Kidney (tissue), 14 donors: Measurements from ENCODE around the gene N4BP3. TPM values are rescaled to one million over a fixed set of nuclear protein-coding genes. Genes with fewer than 3 reads are reported as not detected.
A peak's percentile ranks its signal among the peaks of the same experiment; 100 is the strongest.

Experiments
- DNase-seq, 5 donors: peaks; one replicate each; pipeline ENCODE4 v3.0.0-alpha.2; 2013 to 2020
- FAIRE-seq: peaks from 2 replicates; lab custom pipeline; 2012; peaks lifted over from hg19 to GRCh38; lab: Jason Lieb, UNC
- H3K27ac ChIP-seq, 2 donors: one replicate each; pipeline ENCODE4 v1.7.0; 2013; ENCODE audit warnings: low read depth in 2 of 2, low read length in 2 of 2, inconsistent platforms in 1 of 2
- H3K27me3 ChIP-seq: one replicate; pipeline ENCODE4 v1.7.1; 2013; ENCODE audit warnings: low read length, inconsistent platforms; ENCODE audit not compliant: control insufficient read depth, insufficient read depth
- H3K36me3 ChIP-seq, 3 donors: one replicate each; pipeline versions ENCODE4 v1.7.0 to v1.7.1; 2013; ENCODE audit warnings: low read length in 3 of 3, control low read depth in 1 of 3, inconsistent platforms in 1 of 3; ENCODE audit not compliant: insufficient read depth in 3 of 3, control insufficient read depth in 2 of 3
- H3K4me1 ChIP-seq, 3 donors: one replicate each; pipeline versions ENCODE4 v1.7.0 to v1.7.1; 2013; ENCODE audit warnings: low read length in 3 of 3, inconsistent platforms in 1 of 3, low read depth in 1 of 3; ENCODE audit not compliant: control insufficient read depth in 2 of 3, insufficient read depth in 2 of 3
- H3K4me3 ChIP-seq, 3 donors: one replicate each; pipeline versions ENCODE4 v1.7.0 to v1.8.1; 2013; ENCODE audit warnings: low read length in 3 of 3, control low read depth in 1 of 3, inconsistent platforms in 1 of 3
- H3K9ac ChIP-seq, 3 donors: one replicate each; pipeline versions ENCODE4 v1.7.0 to v1.7.1; 2013; ENCODE audit warnings: low read length in 3 of 3, control low read depth in 1 of 3, inconsistent platforms in 1 of 3
- H3K9me3 ChIP-seq, 3 donors: one replicate each; pipeline versions ENCODE4 v1.7.0 to v1.7.1; 2013; ENCODE audit warnings: low read length in 3 of 3, control low read depth in 1 of 3, inconsistent platforms in 1 of 3; ENCODE audit not compliant: control insufficient read depth in 2 of 3, insufficient read depth in 1 of 3
- intact Hi-C: fragments of 100-400 bp; cut with DNase I; formaldehyde crosslinking; loops from one replicate; pipeline ENCODE4 v1.11.1; 2022
- polyA plus RNA-seq: library from polyadenylated mRNA; stranded (reverse); fragments of 350-450 nt; fragmentation: Illumina TruSeq; extraction: RNeasy Lipid Tissue Mini Kit (QIAGEN cat#74804); gene quantifications from one replicate; pipeline ENCODE4 v1.2.3, GENCODE V29; 2014; ENCODE audit warnings: low read depth, low replicate concordance; ENCODE audit not compliant: insufficient read depth
- total RNA-seq: library from RNA; stranded (reverse); fragmentation: NEBNext Ultra II Directional; extraction: Animal tissue kit (Norgen Biotek cat#: 25700); gene quantifications from one replicate; pipeline ENCODE4 v1.2.1, GENCODE V29; 2021
- TF ChIP-seq, protein P1 (sequence below): IDR thresholded peaks from 3 replicates; pipeline ENCODE4 v1.5.1; 2012; ENCODE audit warnings: mild to moderate bottlenecking, moderate library complexity, borderline replicate concordance; ENCODE audit not compliant: insufficient read depth; ENCODE audit errors: extremely low read depth
- donor health status: control.
- donor health status: control.
- donor health status: control.
- donor health status: control.
- donor health status: control.
- donor health status: DM: yes; HTN: yes; CAD: no.
- donor health status: Normal renal cell carcinoma (clear cell type).

Gene N4BP3
- total and polyA plus RNA-seq, 2 donors from 2014 or later = 2.4 to 5.6 TPM

DNA sequence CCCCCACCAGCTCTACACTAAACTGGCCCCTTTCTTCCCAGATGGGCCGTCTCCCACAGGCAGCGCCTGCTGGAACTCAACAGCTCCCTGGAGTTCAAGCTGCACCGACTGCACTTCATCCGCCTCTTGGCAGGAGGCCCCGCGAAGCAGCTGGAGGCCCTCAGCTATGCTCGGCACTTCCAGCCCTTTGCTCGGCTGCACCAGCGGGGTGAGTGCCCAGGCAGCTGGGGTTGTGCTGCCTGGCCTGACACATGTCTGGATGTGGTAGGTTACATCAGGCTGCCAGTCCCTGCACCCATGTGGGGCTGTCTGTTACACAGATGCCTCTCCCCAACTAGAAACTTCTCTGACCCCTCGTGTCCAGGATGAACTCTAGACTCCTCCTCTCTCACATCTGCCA lies 30.6 kb downstream of the N4BP3 start:
- H3K27me3 ChIP-seq = no peaks in the 10 kb centered on the region
- H3K9ac ChIP-seq = no peak overlapping the region
- no peaks in the 10 kb centered on the region for H3K9me3 ChIP-seq
- TF ChIP-seq, protein P1, sequence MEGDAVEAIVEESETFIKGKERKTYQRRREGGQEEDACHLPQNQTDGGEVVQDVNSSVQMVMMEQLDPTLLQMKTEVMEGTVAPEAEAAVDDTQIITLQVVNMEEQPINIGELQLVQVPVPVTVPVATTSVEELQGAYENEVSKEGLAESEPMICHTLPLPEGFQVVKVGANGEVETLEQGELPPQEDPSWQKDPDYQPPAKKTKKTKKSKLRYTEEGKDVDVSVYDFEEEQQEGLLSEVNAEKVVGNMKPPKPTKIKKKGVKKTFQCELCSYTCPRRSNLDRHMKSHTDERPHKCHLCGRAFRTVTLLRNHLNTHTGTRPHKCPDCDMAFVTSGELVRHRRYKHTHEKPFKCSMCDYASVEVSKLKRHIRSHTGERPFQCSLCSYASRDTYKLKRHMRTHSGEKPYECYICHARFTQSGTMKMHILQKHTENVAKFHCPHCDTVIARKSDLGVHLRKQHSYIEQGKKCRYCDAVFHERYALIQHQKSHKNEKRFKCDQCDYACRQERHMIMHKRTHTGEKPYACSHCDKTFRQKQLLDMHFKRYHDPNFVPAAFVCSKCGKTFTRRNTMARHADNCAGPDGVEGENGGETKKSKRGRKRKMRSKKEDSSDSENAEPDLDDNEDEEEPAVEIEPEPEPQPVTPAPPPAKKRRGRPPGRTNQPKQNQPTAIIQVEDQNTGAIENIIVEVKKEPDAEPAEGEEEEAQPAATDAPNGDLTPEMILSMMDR = no peak
- no peak overlapping the region for H3K27ac ChIP-seq
- H3K36me3 ChIP-seq = peaks cover 9 to 55% (median 29%) of the 10 kb centered on the region in 3 donors
- intact Hi-C loops = no loop called here
- no peaks in the 10 kb centered on the region for H3K4me1 ChIP-seq
- H3K4me3 ChIP-seq = no peak overlapping the region
- DNase-seq (peak in 2 of 5 donors; percentile 85 to 90), FAIRE-seq (no peak)

DNA sequence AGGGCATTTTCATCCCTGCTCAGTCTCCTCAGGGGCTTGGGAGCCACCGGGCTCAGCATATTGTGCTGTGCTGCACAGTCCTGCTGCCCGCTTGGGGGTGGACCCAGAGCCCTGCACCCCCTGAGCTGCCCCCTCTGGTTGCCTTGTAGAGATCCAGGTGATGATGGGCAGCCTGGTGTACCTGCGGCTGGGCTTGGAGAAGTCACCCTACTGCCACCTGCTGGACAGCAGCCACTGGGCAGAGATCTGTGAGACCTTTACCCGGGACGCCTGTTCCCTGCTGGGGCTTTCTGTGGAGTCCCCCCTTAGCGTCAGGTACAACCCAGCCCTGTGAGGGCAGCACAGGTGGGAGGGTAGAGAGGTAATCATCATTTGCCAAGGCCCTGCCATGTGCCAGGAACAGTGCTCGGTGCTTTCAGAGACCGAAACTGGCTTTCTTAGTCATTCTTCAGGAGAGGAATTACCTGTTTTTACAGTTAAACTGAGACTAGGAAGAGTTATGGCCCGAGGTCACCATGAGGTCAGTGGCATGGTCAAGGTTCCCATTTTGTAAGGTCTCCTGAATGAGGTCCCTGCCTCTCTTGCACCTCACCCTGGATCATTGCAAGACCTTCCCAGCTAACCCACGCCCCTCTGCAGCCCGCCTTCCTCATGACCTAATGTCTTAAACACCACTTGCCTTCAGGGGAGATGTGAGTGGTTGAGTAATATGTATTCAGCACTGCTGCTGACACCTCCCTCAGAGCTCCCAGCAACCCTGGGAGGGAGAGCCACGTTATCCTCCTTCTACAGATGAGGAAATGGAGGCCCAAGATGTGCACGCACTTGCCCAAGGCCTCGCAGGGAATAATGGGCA lies 32.9 kb downstream of the N4BP3 start:
- Histone ChIP-seq H3K36me3 (peaks cover 9 to 65% (median 38%) of the 10 kb centered on the region in 3 donors), H3K4me3 (no peak overlapping the region), H3K27ac (no peak overlapping the region), H3K4me1 (no peaks in the 10 kb centered on the region), H3K9me3 (no peaks in the 10 kb centered on the region), H3K27me3 (no peaks in the 10 kb centered on the region), H3K9ac (no peak overlapping the region)
- intact Hi-C loops = loop anchor here (5.0 kb wide), 1 partner anchor 69 kb away; no protein-coding TSS in a partner anchor
- DNase-seq (peak; percentile 70 to 87 (median 78)), FAIRE-seq (no peak)
- TF ChIP-seq, protein P1 = peak; percentile 58

DNA sequence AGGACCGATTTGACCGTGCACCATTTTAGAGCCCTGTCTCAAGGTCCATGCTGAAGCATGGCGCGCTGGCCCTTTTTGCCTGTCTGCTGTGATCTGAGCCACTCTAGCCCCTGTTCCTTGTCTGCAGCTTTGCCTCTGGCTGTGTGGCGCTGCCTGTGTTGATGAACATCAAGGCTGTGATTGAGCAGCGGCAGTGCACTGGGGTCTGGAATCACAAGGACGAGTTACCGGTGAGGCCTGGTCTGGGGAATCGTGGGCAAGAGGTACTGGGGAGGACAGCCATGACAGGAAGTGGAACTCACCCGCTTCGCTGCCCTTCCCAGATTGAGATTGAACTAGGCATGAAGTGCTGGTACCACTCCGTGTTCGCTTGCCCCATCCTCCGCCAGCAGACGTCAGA lies 34.1 kb downstream of the N4BP3 start:
- no peak for DNase-seq
- intact Hi-C loops = loop anchor here (5.0 kb wide), 1 partner anchor 70 kb away; no protein-coding TSS in a partner anchor
- Histone ChIP-seq H3K36me3 (peaks cover 9 to 63% (median 38%) of the 10 kb centered on the region in 3 donors), H3K4me1 (no peaks in the 10 kb centered on the region), H3K9me3 (no peaks in the 10 kb centered on the region), H3K4me3 (no peak overlapping the region), H3K27ac (no peak overlapping the region), H3K9ac (no peak overlapping the region), H3K27me3 (no peaks in the 10 kb centered on the region)
- no peak for FAIRE-seq
- TF ChIP-seq, protein P1 = no peak
